Loucy (cell line): Measurements from ENCODE around the gene MFSD6.

ENCODE experiments used
- H2AFZ ChIP-seq: fragments of 200-600 bp; sonication (generic); 2 replicates; pipeline ENCODE4 v1.6.0; 2016; ENCODE audit warnings: antibody characterized with exemption, mild to moderate bottlenecking, low read length, moderate library complexity
- H3F3A ChIP-seq: fragments of 200-600 bp; 2 replicates; pipeline ENCODE4 v1.6.0; 2016; ENCODE audit warnings: antibody characterized with exemption, low read depth, mild to moderate bottlenecking
- H3K27me3 ChIP-seq: fragments of 200-600 bp; sonication (generic); 2 replicates; pipeline ENCODE4 v1.6.1; 2014; ENCODE audit warnings: low read length, mild to moderate bottlenecking; ENCODE audit not compliant: insufficient read depth, poor library complexity, severe bottlenecking
- H3K36me3 ChIP-seq: fragments of 200-600 bp; sonication (generic); 2 replicates; pipeline ENCODE4 v1.6.1; 2016; ENCODE audit warnings: low read length; ENCODE audit not compliant: insufficient read depth
- H3K4me1 ChIP-seq: fragments of 200-600 bp; sonication (generic); 2 replicates; pipeline ENCODE4 v1.5.1; 2014; ENCODE audit warnings: low read length, mild to moderate bottlenecking; ENCODE audit not compliant: insufficient read depth, poor library complexity, severe bottlenecking
- H3K4me2 ChIP-seq: fragments of 200-600 bp; sonication (generic); 2 replicates; pipeline ENCODE4 v1.6.0; 2014; ENCODE audit warnings: antibody characterized with exemption, low read length, low read depth, mild to moderate bottlenecking; ENCODE audit not compliant: poor library complexity, severe bottlenecking
- H3K4me3 ChIP-seq: fragments of 200-600 bp; sonication (generic); 2 replicates; pipeline ENCODE4 v1.5.1; 2014; ENCODE audit warnings: low read length, mild to moderate bottlenecking, mixed read lengths; ENCODE audit not compliant: poor library complexity, severe bottlenecking
- H3K79me2 ChIP-seq: fragments of 200-600 bp; sonication (generic); 2 replicates; pipeline ENCODE4 v1.6.1; 2014; ENCODE audit warnings: low read length; ENCODE audit not compliant: insufficient read depth
- H3K9ac ChIP-seq: fragments of 200-600 bp; sonication (generic); 2 replicates; pipeline ENCODE4 v1.6.0; 2014; ENCODE audit warnings: mild to moderate bottlenecking, low read depth, low read length, moderate library complexity; ENCODE audit not compliant: poor library complexity, severe bottlenecking
- H3K9me2 ChIP-seq: fragments of 200-600 bp; sonication (generic); replicated peaks from 2 replicates; pipeline ENCODE4 v1.6.1; 2016; ENCODE audit warnings: low read depth, low read length, mixed read lengths
- H3K9me3 ChIP-seq: fragments of 200-600 bp; sonication (generic); 2 replicates; pipeline ENCODE4 v1.6.1; 2014; ENCODE audit warnings: mild to moderate bottlenecking, antibody characterized with exemption, low read length, low read depth; ENCODE audit not compliant: insufficient read depth
- H4K20me1 ChIP-seq: fragments of 200-600 bp; sonication (generic); 2 replicates; pipeline ENCODE4 v1.6.0; 2014; ENCODE audit warnings: antibody characterized with exemption, low read length, mild to moderate bottlenecking; ENCODE audit not compliant: insufficient read depth, poor library complexity, severe bottlenecking
- EZH2phosphoT487 ChIP-seq: fragments of 200-600 bp; IDR thresholded peaks from 2 replicates; pipeline ENCODE4 v1.6.1; 2018; ENCODE audit warnings: antibody characterized with exemption, mild to moderate bottlenecking, moderate library complexity, borderline replicate concordance
- TF ChIP-seq, protein P1 (sequence below): fragments of 200-600 bp; sonication (generic); conservative IDR thresholded peaks from 2 replicates; pipeline ENCODE4 v1.5.1; 2014; ENCODE audit warnings: mild to moderate bottlenecking, antibody characterized with exemption, low read length

The MFSD6 gene

DNA sequence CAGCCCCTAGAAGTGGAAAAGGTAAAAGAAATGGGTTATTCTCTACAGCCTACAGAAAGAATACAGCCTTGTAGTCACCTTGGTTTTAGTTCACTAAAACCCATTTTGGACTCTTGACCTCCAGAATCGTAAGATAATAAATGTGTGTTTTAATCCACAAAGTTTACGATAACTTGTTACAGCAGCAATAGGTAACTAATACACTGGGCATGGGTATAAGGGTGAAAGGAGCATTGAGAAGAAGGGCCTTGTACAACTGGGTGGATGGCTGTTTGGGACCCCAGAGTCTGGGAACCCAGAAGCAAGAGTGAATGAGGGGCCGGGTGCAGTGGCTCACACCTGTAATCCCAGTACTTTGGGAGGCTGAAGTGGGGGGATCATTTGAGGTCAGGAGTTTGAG lies 2.2 kb upstream of the MFSD6 start:
- H3K9me3 ChIP-seq = no peaks in the 10 kb centered on the region
- H3K4me2 ChIP-seq = no peak overlapping the region
- H3K4me3 ChIP-seq = no peak overlapping the region
- H3K9me2 ChIP-seq = no peaks in the 10 kb centered on the region
- peaks cover 33% of the 10 kb centered on the region for H3K4me1 ChIP-seq
- no peaks in the 10 kb centered on the region for H3K36me3 ChIP-seq
- peaks cover 11% of the 10 kb centered on the region; the same call in 1 of the 2 replicates for H3F3A ChIP-seq
- peaks cover 23% of the 10 kb centered on the region for H3K79me2 ChIP-seq
- no peak for TF ChIP-seq EZH2phosphoT487
- TF ChIP-seq, protein P1, sequence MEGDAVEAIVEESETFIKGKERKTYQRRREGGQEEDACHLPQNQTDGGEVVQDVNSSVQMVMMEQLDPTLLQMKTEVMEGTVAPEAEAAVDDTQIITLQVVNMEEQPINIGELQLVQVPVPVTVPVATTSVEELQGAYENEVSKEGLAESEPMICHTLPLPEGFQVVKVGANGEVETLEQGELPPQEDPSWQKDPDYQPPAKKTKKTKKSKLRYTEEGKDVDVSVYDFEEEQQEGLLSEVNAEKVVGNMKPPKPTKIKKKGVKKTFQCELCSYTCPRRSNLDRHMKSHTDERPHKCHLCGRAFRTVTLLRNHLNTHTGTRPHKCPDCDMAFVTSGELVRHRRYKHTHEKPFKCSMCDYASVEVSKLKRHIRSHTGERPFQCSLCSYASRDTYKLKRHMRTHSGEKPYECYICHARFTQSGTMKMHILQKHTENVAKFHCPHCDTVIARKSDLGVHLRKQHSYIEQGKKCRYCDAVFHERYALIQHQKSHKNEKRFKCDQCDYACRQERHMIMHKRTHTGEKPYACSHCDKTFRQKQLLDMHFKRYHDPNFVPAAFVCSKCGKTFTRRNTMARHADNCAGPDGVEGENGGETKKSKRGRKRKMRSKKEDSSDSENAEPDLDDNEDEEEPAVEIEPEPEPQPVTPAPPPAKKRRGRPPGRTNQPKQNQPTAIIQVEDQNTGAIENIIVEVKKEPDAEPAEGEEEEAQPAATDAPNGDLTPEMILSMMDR = no peak
- H4K20me1 ChIP-seq = no peaks in the 10 kb centered on the region
- H2AFZ ChIP-seq = no peak overlapping the region
- H3K27me3 ChIP-seq = no peaks in the 10 kb centered on the region
- H3K9ac ChIP-seq = no peak overlapping the region

DNA sequence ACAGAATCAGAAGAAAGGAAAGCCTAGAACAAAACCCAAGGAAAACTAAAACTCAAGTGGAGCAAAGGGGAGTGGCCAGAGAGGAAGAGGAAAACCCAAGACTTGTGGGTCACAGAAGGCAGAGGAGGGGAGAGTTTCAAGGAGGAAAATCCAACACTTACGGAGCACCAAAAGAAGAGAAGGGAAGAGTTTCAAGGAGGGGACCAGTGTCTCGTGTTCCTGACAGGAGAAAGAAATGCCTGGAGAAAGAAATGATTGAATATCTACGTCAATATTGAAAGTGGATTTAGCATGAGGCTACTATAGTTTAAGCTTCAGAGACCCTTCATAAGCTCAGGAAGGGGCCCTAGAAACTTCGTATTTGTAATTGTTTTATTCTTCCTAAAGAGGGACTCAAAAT lies 1.4 kb upstream of the MFSD6 start:
- Histone ChIP-seq H3K27me3 (no peaks in the 10 kb centered on the region), H3F3A (peaks cover 11% of the 10 kb centered on the region; the same call in 1 of the 2 replicates), H3K79me2 (peaks cover 31% of the 10 kb centered on the region), H3K9ac (peak overlapping the region; percentile 78), H3K4me3 (peak overlapping the region; percentile 93), H4K20me1 (no peaks in the 10 kb centered on the region), H2AFZ (peak overlapping the region; percentile 79; the same call in 1 of the 2 replicates), H3K36me3 (no peaks in the 10 kb centered on the region), H3K4me1 (peaks cover 39% of the 10 kb centered on the region), H3K4me2 (peak overlapping the region; percentile 87), H3K9me2 (no peaks in the 10 kb centered on the region), H3K9me3 (no peaks in the 10 kb centered on the region)
- no peak for TF ChIP-seq EZH2phosphoT487
- TF ChIP-seq, protein P1 = no peak

DNA sequence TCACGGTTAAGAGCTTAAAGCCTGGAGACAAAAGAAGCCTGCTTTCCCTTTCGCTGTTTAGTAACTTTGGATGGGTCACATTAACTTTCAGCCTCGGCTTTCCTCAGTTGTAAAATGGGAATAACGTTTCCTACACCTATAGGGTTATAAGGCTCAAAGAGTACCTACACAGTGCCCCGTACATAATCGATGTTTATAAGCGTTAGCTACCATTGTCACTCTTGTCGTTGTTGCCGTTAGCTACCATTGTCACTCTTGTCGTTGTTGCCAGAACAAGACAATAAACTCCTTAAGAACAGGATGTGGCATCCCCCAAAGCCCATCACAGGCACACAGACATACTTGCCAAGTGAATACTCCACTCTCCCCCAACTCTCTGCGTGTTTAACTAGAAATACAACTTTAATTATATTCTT lies 901 bp upstream of the MFSD6 start:
- Histone ChIP-seq H3F3A (peaks cover 11% of the 10 kb centered on the region; the same call in 1 of the 2 replicates), H3K4me1 (peaks cover 43% of the 10 kb centered on the region)

More for the DNA sequence above, 901 bp upstream of the MFSD6 start:
- H3K9me3 ChIP-seq = no peaks in the 10 kb centered on the region
- peak overlapping the region; percentile 78 for H3K9ac ChIP-seq
- H3K36me3 ChIP-seq = no peaks in the 10 kb centered on the region
- H3K4me2 ChIP-seq = peak overlapping the region; percentile 87
- H4K20me1 ChIP-seq = no peaks in the 10 kb centered on the region
- peak overlapping the region; percentile 93 for H3K4me3 ChIP-seq
- H3K9me2 ChIP-seq = no peaks in the 10 kb centered on the region
- peak overlapping the region; percentile 79 for H2AFZ ChIP-seq
- no peaks in the 10 kb centered on the region for H3K27me3 ChIP-seq
- peaks cover 35% of the 10 kb centered on the region for H3K79me2 ChIP-seq
- TF ChIP-seq, protein P1 = no peak
- TF ChIP-seq EZH2phosphoT487 = no peak
